Erythroblast (primary cell): Measurements from ENCODE around the gene OSBPL2.

Experiments
- GATA1 ChIP-seq: IDR thresholded peaks from 2 replicates; pipeline ENCODE4 v1.6.1; 2011; ENCODE audit warnings: low read depth, mild to moderate bottlenecking, control low read depth, low read length, moderate library complexity
- POLR2A ChIP-seq: IDR thresholded peaks from 2 replicates; pipeline ENCODE4 v1.6.1; 2011; ENCODE audit warnings: mild to moderate bottlenecking, low read length

DNA sequence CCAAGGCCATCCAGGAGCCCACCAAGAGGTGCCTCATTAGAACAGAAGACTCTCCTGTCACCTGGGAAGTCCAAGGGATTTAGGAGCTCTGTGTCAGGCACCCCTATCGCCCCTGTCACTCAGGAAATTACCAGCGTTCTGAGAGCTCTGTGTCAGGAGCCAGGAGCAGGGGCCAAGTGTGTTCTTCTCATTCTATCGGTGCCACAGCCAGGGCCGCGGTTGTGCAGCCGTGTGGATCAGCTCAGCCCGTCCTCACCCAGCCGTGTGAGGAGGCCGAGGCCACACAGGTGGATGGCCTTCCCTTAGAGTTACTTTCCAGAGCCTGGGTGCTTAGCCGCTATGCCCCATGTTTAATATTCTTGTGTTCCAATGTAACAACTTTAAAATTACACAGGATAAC, 45.7 kb upstream of the OSBPL2 start:
- TF ChIP-seq POLR2A = no peak
- TF ChIP-seq GATA1 = no peak
